Posterior vena cava (tissue), 2 donors: ENCODE measurements around the gene FOXJ3. TPM values are rescaled to one million over a fixed set of nuclear protein-coding genes. Genes with fewer than 3 reads are reported as not detected.

ENCODE experiments used
- DNase-seq: peaks from one replicate; pipeline ENCODE4 v3.0.0-alpha.2; 2020; ENCODE audit warnings: low spot score
- intact Hi-C, 2 donors: fragments of 100-400 bp; cut with DNase I; formaldehyde crosslinking; loops; one replicate each; pipeline versions ENCODE4 v1.14.1 to v1.14.2; 2022 to 2023
- total RNA-seq, 2 donors: library from RNA; stranded (reverse); fragmentation: NEBNext Ultra II Directional; extraction: Animal tissue kit (Norgen Biotek cat#: 25700); gene quantifications; one replicate each; pipeline ENCODE4 v1.2.1, GENCODE V29; 2021
- donor health status: DM: yes; HTN: yes; CAD: no.
- donor health status: DM: yes; HTN: yes; CAD: no.

Gene FOXJ3
- total RNA-seq, 2 donors from 2014 or later, result 44.3 to 45.4 TPM

GRCh38 chr1:42264511-42265190 is 70.4 kb downstream of the FOXJ3 start:
- DNase-seq, result no peak
- intact Hi-C loops, result loop anchor here in 1 of 2 donors (5.0 kb wide), 1 partner anchor 1688 kb away; no protein-coding TSS in a partner anchor

- no peak for DNase-seq
- intact Hi-C loops, result loop anchor here in 1 of 2 donors (5.0 kb wide), 1 partner anchor 1689 kb away; no protein-coding TSS in a partner anchor
These were observed 72.0 kb downstream of the FOXJ3 start for GRCh38 chr1:42263019-42263418.

- intact Hi-C loops, result loop anchor here in 1 of 2 donors (5.0 kb wide), 1 partner anchor 1692 kb away; no protein-coding TSS in a partner anchor
- no peak for DNase-seq
These were observed 74.5 kb downstream of the FOXJ3 start for GRCh38 chr1:42260376-42261070.

- no peak for DNase-seq
- intact Hi-C loops, result loop anchor here in 1 of 2 donors (5.0 kb wide), 1 partner anchor 1693 kb away; no protein-coding TSS in a partner anchor
These were observed 75.3 kb downstream of the FOXJ3 start for GRCh38 chr1:42259739-42260064.

- intact Hi-C loops, result no loop called here
- no peak for DNase-seq
These were observed 75.8 kb downstream of the FOXJ3 start for GRCh38 chr1:42259059-42259738.

- DNase-seq, result no peak
- intact Hi-C loops, result no loop called here
These were observed 76.8 kb downstream of the FOXJ3 start for GRCh38 chr1:42258218-42258617.

- intact Hi-C loops, result no loop called here
- no peak for DNase-seq
These were observed 84.0 kb downstream of the FOXJ3 start for GRCh38 chr1:42251042-42251441.

GRCh38 chr1:42250164-42250563 is 84.9 kb downstream of the FOXJ3 start:
- no peak for DNase-seq
- intact Hi-C loops, result no loop called here

- intact Hi-C loops, result no loop called here
- no peak for DNase-seq
These were observed 93.9 kb downstream of the FOXJ3 start for GRCh38 chr1:42240966-42241755.

- intact Hi-C loops, result no loop called here
- DNase-seq, result no peak
These were observed 95.5 kb downstream of the FOXJ3 start for GRCh38 chr1:42239555-42239954.

GRCh38 chr1:42239041-42239440 is 96.0 kb downstream of the FOXJ3 start:
- intact Hi-C loops, result no loop called here
- no peak for DNase-seq

- DNase-seq, result no peak
- intact Hi-C loops, result no loop called here
These were observed 103.8 kb downstream of the FOXJ3 start for GRCh38 chr1:42231253-42231652.

GRCh38 chr1:42228938-42229337 is 106.1 kb downstream of the FOXJ3 start:
- intact Hi-C loops, result no loop called here
- no peak for DNase-seq

GRCh38 chr1:42223036-42223435 is 112.0 kb downstream of the FOXJ3 start:
- intact Hi-C loops, result no loop called here
- DNase-seq, result no peak

GRCh38 chr1:42221952-42222606 is 113.0 kb downstream of the FOXJ3 start:
- DNase-seq, result no peak
- intact Hi-C loops, result no loop called here

- intact Hi-C loops, result no loop called here
- DNase-seq, result no peak
These were observed 113.6 kb downstream of the FOXJ3 start for GRCh38 chr1:42221456-42221855.

GRCh38 chr1:42219627-42220026 is 115.4 kb downstream of the FOXJ3 start:
- DNase-seq, result no peak
- intact Hi-C loops, result no loop called here

- no peak for DNase-seq
- intact Hi-C loops, result no loop called here
These were observed 120.6 kb downstream of the FOXJ3 start for GRCh38 chr1:42214447-42214871.

GRCh38 chr1:42211224-42211623 is 123.8 kb downstream of the FOXJ3 start:
- DNase-seq, result no peak
- intact Hi-C loops, result no loop called here
